CD4-positive, CD25-positive, alpha-beta regulatory T cell (primary cell): Measurements from ENCODE around the gene PCDHB12. TPM values are rescaled to one million over a fixed set of nuclear protein-coding genes. Genes with fewer than 3 reads are reported as not detected.

Source experiments
- ATAC-seq, 2 donors: fragments of 150-1000 bp; cut with Tn5 transposase; one replicate each; pipeline ENCODE4 v1.10.0; 2021; ENCODE audit warnings: low read depth in 2 of 2, moderate number of reproducible peaks in 2 of 2, moderate library complexity in 1 of 2
- DNase-seq, 3 donors: peaks; one replicate each; pipeline versions ENCODE4 v3.0.0 to v3.0.0-alpha.2; 2012 to 2022; ENCODE audit warnings: mixed read lengths in 1 of 3
- H3K27ac ChIP-seq: one replicate; pipeline ENCODE4 v1.7.0; 2013; ENCODE audit warnings: mild to moderate bottlenecking, low read length; ENCODE audit not compliant: insufficient read depth, poor library complexity, severe bottlenecking
- H3K27me3 ChIP-seq: one replicate; pipeline ENCODE4 v1.7.0; 2013; ENCODE audit warnings: low read length; ENCODE audit not compliant: control insufficient read depth, insufficient read depth
- H3K36me3 ChIP-seq: one replicate; pipeline ENCODE4 v1.7.0; 2013; ENCODE audit warnings: mild to moderate bottlenecking, low read length, moderate library complexity; ENCODE audit not compliant: control insufficient read depth, insufficient read depth
- H3K4me1 ChIP-seq: 2 replicates; pipeline ENCODE4 v1.7.0; 2013; ENCODE audit warnings: mild to moderate bottlenecking, low read length; ENCODE audit not compliant: insufficient read depth, control insufficient read depth, poor library complexity, severe bottlenecking
- H3K4me3 ChIP-seq: one replicate; pipeline ENCODE4 v1.7.0; 2013; ENCODE audit warnings: low read depth, mild to moderate bottlenecking, low read length, moderate library complexity
- H3K9me3 ChIP-seq, 2 experiments: 1 replicate in 1 of 2; 2 replicates in 1 of 2; pipeline ENCODE4 v1.7.0; 2013; ENCODE audit warnings: low read length in 2 of 2, mild to moderate bottlenecking in 1 of 2, moderate library complexity in 1 of 2; ENCODE audit not compliant: control insufficient read depth in 2 of 2
- H3K27ac Mint-ChIP-seq, 3 donors: one replicate each; pipeline ENCODE4 v1.8.0; 2020 to 2022; ENCODE audit warnings: mild to moderate bottlenecking in 3 of 3, mixed read lengths in 3 of 3, moderate library complexity in 2 of 3
- H3K27me3 Mint-ChIP-seq: one replicate; pipeline ENCODE4 v1.8.0; 2022; ENCODE audit warnings: mild to moderate bottlenecking, mixed read lengths
- H3K36me3 Mint-ChIP-seq: one replicate; pipeline ENCODE4 v1.8.0; 2020; ENCODE audit warnings: mixed read lengths
- H3K4me1 Mint-ChIP-seq, 4 donors: one replicate each; pipeline ENCODE4 v1.8.0; 2020 to 2022; ENCODE audit warnings: mixed read lengths in 4 of 4, mild to moderate bottlenecking in 1 of 4
- H3K4me3 Mint-ChIP-seq, 4 donors: one replicate each; pipeline ENCODE4 v1.8.0; 2020 to 2022; ENCODE audit warnings: mild to moderate bottlenecking in 4 of 4, mixed read lengths in 4 of 4, moderate library complexity in 3 of 4
- H3K9me3 Mint-ChIP-seq, 7 donors: one replicate each; pipeline ENCODE4 v1.8.0; 2020 to 2022; ENCODE audit warnings: mixed read lengths in 7 of 7, mild to moderate bottlenecking in 3 of 7, moderate library complexity in 2 of 7
- polyA plus RNA-seq, 4 donors: library from polyadenylated mRNA; unstranded; fragments of 300-500 nt; fragmentation: Illumina TruSeq; gene quantifications; one replicate each; pipeline ENCODE4 v1.2.3, GENCODE V29; 2021
- total RNA-seq: library from RNA; stranded (reverse); gene quantifications from one replicate; pipeline ENCODE4 v1.2.3, GENCODE V29; 2022

The PCDHB12 gene
- total and polyA plus RNA-seq, 5 donors from 2014 or later: not detected

DNA sequence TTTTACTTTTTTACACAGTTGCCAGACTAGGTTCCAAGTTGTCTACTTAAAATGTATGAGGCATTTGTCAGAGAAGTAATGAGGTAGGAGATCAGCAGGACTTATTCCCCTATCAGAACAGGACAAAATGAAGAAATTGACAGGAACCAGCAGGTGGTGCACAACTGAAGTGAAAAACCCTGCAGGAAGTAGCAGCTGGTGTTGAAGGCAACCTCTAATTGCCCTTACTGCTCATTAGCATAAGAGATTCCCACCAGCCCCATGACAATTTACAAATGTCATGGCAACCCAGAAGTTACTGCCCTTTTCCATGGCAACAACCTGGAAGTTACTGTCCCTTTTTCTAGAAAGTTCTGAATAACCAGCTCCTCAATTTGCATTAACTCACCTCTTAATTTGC lies 42.1 kb downstream of the PCDHB12 start:
- Histone ChIP-seq H3K27me3 (no peaks in the 10 kb centered on the region), H3K4me1 (no peaks in the 10 kb centered on the region), H3K9me3 (peaks cover 65 to 82% of the 10 kb centered on the region in 2 experiments), H3K27ac (no peak overlapping the region), H3K4me3 (no peak overlapping the region), H3K36me3 (no peaks in the 10 kb centered on the region)
- H3K4me3 Mint-ChIP-seq: no peak overlapping the region
- ATAC-seq (no peak), DNase-seq (no peak)
- peaks cover 6% of the 10 kb centered on the region for H3K36me3 Mint-ChIP-seq
- H3K27ac Mint-ChIP-seq: no peak overlapping the region
- H3K27me3 Mint-ChIP-seq: peaks cover 5% of the 10 kb centered on the region
- H3K4me1 Mint-ChIP-seq: peaks cover 0 to 4% (median 0%) of the 10 kb centered on the region in 4 donors
- H3K9me3 Mint-ChIP-seq: peaks cover 0 to 74% (median 20%) of the 10 kb centered on the region in 7 donors

DNA sequence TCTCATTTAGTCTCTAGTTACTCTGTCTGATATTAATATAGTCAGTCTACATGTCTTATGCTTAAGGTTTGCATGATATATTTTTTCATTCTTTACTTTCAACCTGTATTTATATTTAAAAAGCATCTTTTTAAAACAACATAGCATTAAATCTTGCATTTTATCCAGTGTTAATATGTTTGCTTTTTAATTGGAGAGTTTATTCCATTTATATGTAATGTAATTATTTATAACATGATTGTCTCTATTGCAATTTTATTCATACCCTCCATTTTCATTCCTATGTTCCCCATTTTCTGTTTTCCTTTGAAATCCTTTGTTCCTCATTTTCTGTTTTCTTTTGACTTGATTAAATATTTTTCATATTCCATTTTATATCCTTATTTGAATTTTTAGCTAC lies 49.9 kb downstream of the PCDHB12 start:
- no peak overlapping the region for H3K4me3 ChIP-seq
- no peak for ATAC-seq
- DNase-seq: no peak
- H3K36me3 ChIP-seq: no peaks in the 10 kb centered on the region
- no peaks in the 10 kb centered on the region for H3K4me1 ChIP-seq
- no peak overlapping the region for H3K4me3 Mint-ChIP-seq
- no peak overlapping the region for H3K27ac Mint-ChIP-seq
- peaks cover 0 to 79% (median 38%) of the 10 kb centered on the region in 7 donors for H3K9me3 Mint-ChIP-seq
- no peaks in the 10 kb centered on the region for H3K27me3 ChIP-seq
- peaks cover 0 to 4% (median 0%) of the 10 kb centered on the region in 4 donors for H3K4me1 Mint-ChIP-seq
- no peak overlapping the region for H3K27ac ChIP-seq
- H3K9me3 ChIP-seq: peaks cover 78 to 96% of the 10 kb centered on the region in 2 experiments
- H3K27me3 Mint-ChIP-seq: no peaks in the 10 kb centered on the region
- peaks cover 3% of the 10 kb centered on the region for H3K36me3 Mint-ChIP-seq

- H3K4me1 ChIP-seq: no peaks in the 10 kb centered on the region
- DNase-seq: no peak
- peaks cover 2 to 79% (median 38%) of the 10 kb centered on the region in 7 donors for H3K9me3 Mint-ChIP-seq
- no peak overlapping the region for H3K27ac Mint-ChIP-seq
- ATAC-seq: no peak
- no peaks in the 10 kb centered on the region for H3K36me3 ChIP-seq
- no peaks in the 10 kb centered on the region for H3K27me3 Mint-ChIP-seq
- peaks cover 80 to 96% of the 10 kb centered on the region in 2 experiments for H3K9me3 ChIP-seq
- H3K27ac ChIP-seq: no peak overlapping the region
- no peak overlapping the region for H3K4me3 ChIP-seq
- peaks cover 3% of the 10 kb centered on the region for H3K36me3 Mint-ChIP-seq
- no peaks in the 10 kb centered on the region for H3K27me3 ChIP-seq
- H3K4me3 Mint-ChIP-seq: no peak overlapping the region
- H3K4me1 Mint-ChIP-seq: peaks cover 0 to 4% (median 0%) of the 10 kb centered on the region in 4 donors
Measured at GRCh38 chr5:141258948-141259347, 50.4 kb downstream of the PCDHB12 start.

- no peaks in the 10 kb centered on the region for H3K36me3 ChIP-seq
- H3K9me3 Mint-ChIP-seq: peaks cover 2 to 73% (median 31%) of the 10 kb centered on the region in 7 donors
- H3K4me3 Mint-ChIP-seq: no peak overlapping the region
- H3K4me3 ChIP-seq: no peak overlapping the region
- no peak for ATAC-seq
- H3K27ac Mint-ChIP-seq: no peak overlapping the region
- H3K4me1 Mint-ChIP-seq: no peaks in the 10 kb centered on the region
- H3K27ac ChIP-seq: no peak overlapping the region
- H3K27me3 Mint-ChIP-seq: no peaks in the 10 kb centered on the region
- H3K27me3 ChIP-seq: no peaks in the 10 kb centered on the region
- DNase-seq: no peak
- peaks cover 4% of the 10 kb centered on the region for H3K36me3 Mint-ChIP-seq
- no peaks in the 10 kb centered on the region for H3K4me1 ChIP-seq
- H3K9me3 ChIP-seq: peaks cover 80 to 95% of the 10 kb centered on the region in 2 experiments
Measured at GRCh38 chr5:141260458-141261237, 52.1 kb downstream of the PCDHB12 start.

DNA sequence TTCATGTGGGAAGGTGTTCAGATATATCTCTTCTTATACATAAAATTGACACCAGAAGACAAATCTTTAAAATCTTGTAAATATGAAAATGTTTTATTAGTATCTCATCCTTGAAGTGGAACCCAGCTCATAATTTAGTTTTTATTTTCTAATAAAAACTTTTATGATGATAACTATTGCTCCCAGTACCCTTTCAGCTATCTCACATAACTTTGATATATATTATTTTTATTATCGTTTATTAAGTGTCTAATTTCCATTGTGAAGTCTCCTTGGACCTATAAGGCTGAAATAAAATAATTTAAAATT lies 52.7 kb downstream of the PCDHB12 start:
- no peak overlapping the region for H3K4me3 ChIP-seq
- no peak for DNase-seq
- ATAC-seq: no peak
- no peak overlapping the region for H3K27ac ChIP-seq
- Mint-ChIP-seq H3K36me3 (peaks cover 6% of the 10 kb centered on the region), H3K4me3 (no peak overlapping the region), H3K27ac (no peak overlapping the region), H3K9me3 (peaks cover 2 to 73% (median 29%) of the 10 kb centered on the region in 7 donors), H3K4me1 (no peaks in the 10 kb centered on the region), H3K27me3 (no peaks in the 10 kb centered on the region)
- H3K27me3 ChIP-seq: no peaks in the 10 kb centered on the region
- no peaks in the 10 kb centered on the region for H3K36me3 ChIP-seq
- H3K4me1 ChIP-seq: no peaks in the 10 kb centered on the region
- peaks cover 83 to 95% of the 10 kb centered on the region in 2 experiments for H3K9me3 ChIP-seq

Other genes starting within 250 kb of the PCDHB12 start
Only the 30 nearest of the 37 such genes appear.
- gene PCDHB1, start 157.3 kb upstream of the PCDHB12 start, total RNA-seq: not detected
- gene PCDHB1, start 157.3 kb upstream of the PCDHB12 start, polyA plus RNA-seq: not detected
- not detected for gene PCDHB2, start 114.1 kb upstream of the PCDHB12 start, total RNA-seq
- gene PCDHB2, start 114.1 kb upstream of the PCDHB12 start, polyA plus RNA-seq: not detected
- gene PCDHB3, start 108.2 kb upstream of the PCDHB12 start, total RNA-seq: not detected
- not detected for gene PCDHB3, start 108.2 kb upstream of the PCDHB12 start, polyA plus RNA-seq
- gene PCDHB4, start 86.9 kb upstream of the PCDHB12 start, total RNA-seq: not detected
- not detected for gene PCDHB4, start 86.9 kb upstream of the PCDHB12 start, polyA plus RNA-seq
- not detected for gene PCDHB5, start 73.5 kb upstream of the PCDHB12 start, total RNA-seq
- gene PCDHB5, start 73.5 kb upstream of the PCDHB12 start, polyA plus RNA-seq: under 1 TPM in 1 of 4 donors, not detected in 3; 0.19 TPM
- not detected for gene PCDHB6, start 58.7 kb upstream of the PCDHB12 start, total RNA-seq
- gene PCDHB6, start 58.7 kb upstream of the PCDHB12 start, polyA plus RNA-seq: not detected
- gene PCDHB7, start 36.1 kb upstream of the PCDHB12 start, total RNA-seq: not detected
- gene PCDHB7, start 36.1 kb upstream of the PCDHB12 start, polyA plus RNA-seq: not detected
- not detected for gene PCDHB8, start 30.9 kb upstream of the PCDHB12 start, total RNA-seq
- not detected for gene PCDHB8, start 30.9 kb upstream of the PCDHB12 start, polyA plus RNA-seq
- gene PCDHB16, start 26.3 kb upstream of the PCDHB12 start, total RNA-seq: not detected
- gene PCDHB16, start 26.3 kb upstream of the PCDHB12 start, polyA plus RNA-seq: not detected
- gene PCDHB9, start 21.6 kb upstream of the PCDHB12 start, total RNA-seq: 0.07 TPM
- not detected for gene PCDHB9, start 21.6 kb upstream of the PCDHB12 start, polyA plus RNA-seq
- gene PCDHB10, start 16.4 kb upstream of the PCDHB12 start, total RNA-seq: not detected
- gene PCDHB10, start 16.4 kb upstream of the PCDHB12 start, polyA plus RNA-seq: not detected
- gene PCDHB11, start 9.1 kb upstream of the PCDHB12 start, total RNA-seq: not detected
- gene PCDHB11, start 9.1 kb upstream of the PCDHB12 start, polyA plus RNA-seq: not detected
- gene PCDHB13, start 5.2 kb downstream of the PCDHB12 start, total RNA-seq: not detected
- gene PCDHB13, start 5.2 kb downstream of the PCDHB12 start, polyA plus RNA-seq: under 1 TPM in 1 of 4 donors, not detected in 3; 0.05 TPM
- gene PCDHB14, start 14.6 kb downstream of the PCDHB12 start, total RNA-seq: not detected
- gene PCDHB14, start 14.6 kb downstream of the PCDHB12 start, polyA plus RNA-seq: not detected
- not detected for gene PCDHB15, start 36.7 kb downstream of the PCDHB12 start, total RNA-seq
- gene PCDHB15, start 36.7 kb downstream of the PCDHB12 start, polyA plus RNA-seq: not detected
- gene SLC25A2, start 95.3 kb downstream of the PCDHB12 start, total RNA-seq: 0.74 TPM
- gene SLC25A2, start 95.3 kb downstream of the PCDHB12 start, polyA plus RNA-seq: under 1 TPM in 1 of 4 donors, not detected in 3; 0.12 TPM
- 76.6 TPM for gene TAF7, start 112.1 kb downstream of the PCDHB12 start, total RNA-seq
- 100 to 1,000 TPM; 172 to 235 (median 200) TPM for gene TAF7, start 112.1 kb downstream of the PCDHB12 start, polyA plus RNA-seq
- gene PCDHGA1, start 121.8 kb downstream of the PCDHB12 start, total RNA-seq: 0.10 TPM
- under 1 TPM in 1 of 4 donors, not detected in 3; 0.06 TPM for gene PCDHGA1, start 121.8 kb downstream of the PCDHB12 start, polyA plus RNA-seq
- not detected for gene PCDHGA2, start 130.0 kb downstream of the PCDHB12 start, total RNA-seq
- not detected for gene PCDHGA2, start 130.0 kb downstream of the PCDHB12 start, polyA plus RNA-seq
- not detected for gene PCDHGA3, start 135.1 kb downstream of the PCDHB12 start, total RNA-seq
- gene PCDHGA3, start 135.1 kb downstream of the PCDHB12 start, polyA plus RNA-seq: not detected
- gene PCDHGB1, start 141.4 kb downstream of the PCDHB12 start, total RNA-seq: not detected
- not detected for gene PCDHGB1, start 141.4 kb downstream of the PCDHB12 start, polyA plus RNA-seq
- gene PCDHGA4, start 146.3 kb downstream of the PCDHB12 start, total RNA-seq: not detected
- gene PCDHGA4, start 146.3 kb downstream of the PCDHB12 start, polyA plus RNA-seq: not detected
- gene PCDHGB2, start 151.3 kb downstream of the PCDHB12 start, total RNA-seq: 0.20 TPM
- under 1 TPM in 1 of 4 donors, not detected in 3; 0.54 TPM for gene PCDHGB2, start 151.3 kb downstream of the PCDHB12 start, polyA plus RNA-seq
- gene PCDHGA5, start 155.4 kb downstream of the PCDHB12 start, total RNA-seq: not detected
- gene PCDHGA5, start 155.4 kb downstream of the PCDHB12 start, polyA plus RNA-seq: under 1 TPM in 1 of 4 donors, not detected in 3; 0.08 TPM
- 0.20 TPM for gene PCDHGB3, start 161.5 kb downstream of the PCDHB12 start, total RNA-seq
- gene PCDHGB3, start 161.5 kb downstream of the PCDHB12 start, polyA plus RNA-seq: not detected
- gene PCDHGA6, start 165.2 kb downstream of the PCDHB12 start, total RNA-seq: not detected
- gene PCDHGA6, start 165.2 kb downstream of the PCDHB12 start, polyA plus RNA-seq: not detected
- not detected for gene PCDHGA7, start 174.0 kb downstream of the PCDHB12 start, total RNA-seq
- gene PCDHGA7, start 174.0 kb downstream of the PCDHB12 start, polyA plus RNA-seq: under 1 TPM in 1 of 4 donors, not detected in 3; 0.09 TPM
- gene PCDHGB4, start 179.0 kb downstream of the PCDHB12 start, total RNA-seq: not detected
- under 1 TPM in 1 of 4 donors, not detected in 3; 0.22 TPM for gene PCDHGB4, start 179.0 kb downstream of the PCDHB12 start, polyA plus RNA-seq
- gene PCDHGA8, start 183.9 kb downstream of the PCDHB12 start, total RNA-seq: not detected
- gene PCDHGA8, start 183.9 kb downstream of the PCDHB12 start, polyA plus RNA-seq: under 1 TPM in 1 of 4 donors, not detected in 3; 0.10 TPM
- not detected for gene PCDHGB5, start 189.2 kb downstream of the PCDHB12 start, total RNA-seq
- under 1 TPM in 2 of 4 donors, not detected in 2; 0.17 to 0.27 TPM for gene PCDHGB5, start 189.2 kb downstream of the PCDHB12 start, polyA plus RNA-seq